A673 (cell line): Measurements from ENCODE around the gene GEMIN4. TPM values are rescaled to one million over a fixed set of nuclear protein-coding genes. Genes with fewer than 3 reads are reported as not detected.

Source experiments
- BruUV-seq: library from RNA; stranded (reverse); fragments of 400-500 nt; replicated peaks from 2 replicates; lab custom pipeline; 2021; lab: Mats Ljungman, UMichigan
- CTCF ChIA-PET: fragments of 300-600 bp; sonication (Branson Sonifier 250); formaldehyde crosslinking; loops from one replicate; lab custom pipeline; 2022; ENCODE audit warnings: antibody characterized with exemption; lab: Charles Lee
- POLR2A ChIA-PET: fragments of 300-600 bp; sonication (Branson Sonifier 250); formaldehyde crosslinking; loops from one replicate; lab custom pipeline; 2022; ENCODE audit warnings: antibody characterized with exemption; ENCODE audit not compliant: low non-redundant PET; lab: Charles Lee
- DNase-seq: peaks from one replicate; pipeline ENCODE4 v3.0.0-alpha.2; 2015; ENCODE audit warnings: low spot score
- H3K27ac ChIP-seq: fragments of 200-600 bp; sonication (generic); 2 replicates; pipeline ENCODE4 v1.5.1; 2016; ENCODE audit warnings: mixed run types, low read depth, mild to moderate bottlenecking, mixed read lengths, antibody characterized with exemption, low read length; ENCODE audit not compliant: poor library complexity, severe bottlenecking
- H3K27me3 ChIP-seq: fragments of 200-600 bp; sonication (generic); replicated peaks from 2 replicates; pipeline ENCODE4 v1.6.1; 2017; ENCODE audit warnings: mixed run types, low read depth, mild to moderate bottlenecking, mixed read lengths, antibody characterized with exemption, low read length; ENCODE audit not compliant: insufficient read depth, poor library complexity
- H3K36me3 ChIP-seq: fragments of 200-600 bp; sonication (generic); 2 replicates; pipeline ENCODE4 v1.6.1; 2016; ENCODE audit warnings: mixed run types, mild to moderate bottlenecking, mixed read lengths, antibody characterized with exemption, low read length; ENCODE audit not compliant: insufficient read depth, poor library complexity, severe bottlenecking
- H3K4me1 ChIP-seq: fragments of 200-600 bp; sonication (generic); 2 replicates; pipeline ENCODE4 v1.6.1; 2017; ENCODE audit warnings: mixed run types, mild to moderate bottlenecking, mixed read lengths, antibody characterized with exemption, low read length; ENCODE audit not compliant: insufficient read depth, poor library complexity, severe bottlenecking
- H3K4me3 ChIP-seq: fragments of 200-600 bp; sonication (generic); 2 replicates; pipeline ENCODE4 v1.5.1; 2016; ENCODE audit warnings: low read depth, mixed run types, mild to moderate bottlenecking, mixed read lengths, low read length; ENCODE audit not compliant: poor library complexity, severe bottlenecking
- H3K9me3 ChIP-seq: fragments of 200-600 bp; sonication (generic); 2 replicates; pipeline ENCODE4 v1.6.1; 2016; ENCODE audit warnings: mixed run types, low read depth, mild to moderate bottlenecking, mixed read lengths, antibody characterized with exemption, low read length; ENCODE audit not compliant: poor library complexity, severe bottlenecking
- CTCF ChIP-seq: fragments of 300-800, 200-600 bp; sonication (generic); conservative IDR thresholded peaks from 2 replicates; pipeline ENCODE4 v1.5.1; 2017; ENCODE audit warnings: low read depth, mild to moderate bottlenecking, antibody characterized with exemption, low read length, moderate library complexity, mixed read lengths
- EZH2 ChIP-seq: fragments of 200-600 bp; sonication (generic); IDR thresholded peaks from 2 replicates; pipeline ENCODE4 v1.6.1; 2017; ENCODE audit warnings: borderline replicate concordance, low read depth, mild to moderate bottlenecking, mixed read lengths, antibody characterized with exemption, low read length; ENCODE audit not compliant: poor library complexity, severe bottlenecking
- intact Hi-C: fragments of 100-400 bp; cut with micrococcal nuclease; formaldehyde crosslinking; loops from one replicate; pipeline ENCODE4 v1.10.0; 2022; ENCODE audit not compliant: unreplicated experiment
- total RNA-seq: library from RNA; stranded (reverse); gene quantifications from 2 replicates; pipeline ENCODE4 v1.2.3, GENCODE V29; 2021

GEMIN4 gene
- total RNA-seq, 1 experiment from 2014 or later: 58.7 TPM

GRCh38 chr17:743139-743538, 8.9 kb downstream of the GEMIN4 start:
- no peak for TF ChIP-seq CTCF
- no peak for TF ChIP-seq EZH2
- no TSS peak for BruUV-seq
- ChIA-PET CTCF (no interaction called here), POLR2A (no interaction called here)
- no peaks in the 10 kb centered on the region for H3K4me1 ChIP-seq
- peaks cover 93% of the 10 kb centered on the region for H3K36me3 ChIP-seq
- no peaks in the 10 kb centered on the region for H3K9me3 ChIP-seq
- intact Hi-C loops: no loop called here
- DNase-seq: no peak
- H3K27me3 ChIP-seq: no peaks in the 10 kb centered on the region
- H3K4me3 ChIP-seq: no peak overlapping the region
- H3K27ac ChIP-seq: no peak overlapping the region

- H3K36me3 ChIP-seq: peaks cover 91% of the 10 kb centered on the region
- no TSS peak for BruUV-seq
- POLR2A ChIA-PET: no interaction called here
- peak; percentile 16 for DNase-seq
- H3K27me3 ChIP-seq: no peaks in the 10 kb centered on the region
- H3K9me3 ChIP-seq: no peaks in the 10 kb centered on the region
- intact Hi-C loops: no loop called here
- H3K4me3 ChIP-seq: no peak overlapping the region
- CTCF ChIA-PET: interaction anchor here (0.5 kb wide), 1 partner anchor 19 kb away, joined by 3 read pairs; no protein-coding TSS in a partner anchor
- H3K4me1 ChIP-seq: no peaks in the 10 kb centered on the region
- no peak overlapping the region for H3K27ac ChIP-seq
- TF ChIP-seq EZH2: no peak
- no peak for TF ChIP-seq CTCF
Measured at GRCh38 chr17:742147-742793, 9.8 kb downstream of the GEMIN4 start.

- POLR2A ChIA-PET: interaction anchor here (0.6 kb wide), 1 partner anchor 159 kb away, joined by 3 read pairs; no protein-coding TSS in a partner anchor
Measured at GRCh38 chr17:740240-741017, 11.6 kb downstream of the GEMIN4 start.

More at GRCh38 chr17:740240-741017, 11.6 kb downstream of the GEMIN4 start:
- DNase-seq: no peak
- Histone ChIP-seq H3K4me3 (no peak overlapping the region), H3K27me3 (no peaks in the 10 kb centered on the region), H3K9me3 (no peaks in the 10 kb centered on the region), H3K4me1 (no peaks in the 10 kb centered on the region), H3K27ac (no peak overlapping the region), H3K36me3 (peaks cover 84% of the 10 kb centered on the region)
- TF ChIP-seq EZH2 (no peak), CTCF (no peak)
- intact Hi-C loops: no loop called here
- CTCF ChIA-PET: no interaction called here
- BruUV-seq: no TSS peak
